A172 (cell line): Measurements from ENCODE around the gene ZFPM1. TPM values are rescaled to one million over a fixed set of nuclear protein-coding genes. Genes with fewer than 3 reads are reported as not detected.
"Not testable (repeated sequence)": the region's sequence is repeated elsewhere in the genome, so short reads cannot be mapped to it uniquely, and the experiment has no call there.

ENCODE experiments used
- DNase-seq: peaks from one replicate; pipeline ENCODE4 v3.0.0-alpha.2; 2015; ENCODE audit warnings: low spot score
- total RNA-seq: library from RNA; depleted of rRNA; stranded (reverse); fragments of >200 nt; shearing (Covaris generic); gene quantifications from 2 replicates; pipeline ENCODE4 v1.2.3, GENCODE V29; 2014; rRNA removed

The ZFPM1 gene
- 0.95 and 1.4 TPM in 2 replicates for total RNA-seq

- no peak for DNase-seq
Observed at GRCh38 chr16:88453217-88453531, at the start of gene ZFPM1. ZFPM1 (plus strand) TSS chr16:88453280; CDS start chr16:88453639, 359 bp downstream.

- DNase-seq: peak; percentile 40
Observed at GRCh38 chr16:88403794-88404581, 49.1 kb upstream of the ZFPM1 start.

DNA sequence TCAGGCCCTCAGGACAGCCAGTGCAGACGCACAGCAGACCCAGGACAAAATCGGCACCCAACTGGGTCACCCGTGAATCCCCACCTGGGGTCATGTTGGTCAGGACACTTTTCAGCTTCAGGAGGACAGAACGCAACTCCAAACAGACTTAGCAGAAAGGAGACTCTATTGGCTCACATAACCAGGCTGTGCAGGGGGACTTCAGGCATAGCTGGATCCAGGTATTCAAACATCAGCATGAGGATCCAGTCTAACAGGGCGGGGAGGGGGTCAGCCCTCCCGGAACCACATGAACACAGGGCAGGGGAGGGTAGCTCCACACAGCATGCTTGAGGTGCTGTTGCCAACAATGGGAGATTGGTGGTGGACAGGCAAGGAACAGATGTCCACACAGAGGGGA lies 48.3 kb upstream of the ZFPM1 start:
- DNase-seq: no peak

GRCh38 chr16:88405216-88406060 lies 47.6 kb upstream of the ZFPM1 start:
- DNase-seq: no peak

- no peak for DNase-seq
Observed at GRCh38 chr16:88406096-88407041, 46.7 kb upstream of the ZFPM1 start.

- DNase-seq: no peak
Observed at GRCh38 chr16:88407042-88407420, 46.0 kb upstream of the ZFPM1 start.

GRCh38 chr16:88407807-88408206 lies 45.3 kb upstream of the ZFPM1 start:
- no peak for DNase-seq

DNA sequence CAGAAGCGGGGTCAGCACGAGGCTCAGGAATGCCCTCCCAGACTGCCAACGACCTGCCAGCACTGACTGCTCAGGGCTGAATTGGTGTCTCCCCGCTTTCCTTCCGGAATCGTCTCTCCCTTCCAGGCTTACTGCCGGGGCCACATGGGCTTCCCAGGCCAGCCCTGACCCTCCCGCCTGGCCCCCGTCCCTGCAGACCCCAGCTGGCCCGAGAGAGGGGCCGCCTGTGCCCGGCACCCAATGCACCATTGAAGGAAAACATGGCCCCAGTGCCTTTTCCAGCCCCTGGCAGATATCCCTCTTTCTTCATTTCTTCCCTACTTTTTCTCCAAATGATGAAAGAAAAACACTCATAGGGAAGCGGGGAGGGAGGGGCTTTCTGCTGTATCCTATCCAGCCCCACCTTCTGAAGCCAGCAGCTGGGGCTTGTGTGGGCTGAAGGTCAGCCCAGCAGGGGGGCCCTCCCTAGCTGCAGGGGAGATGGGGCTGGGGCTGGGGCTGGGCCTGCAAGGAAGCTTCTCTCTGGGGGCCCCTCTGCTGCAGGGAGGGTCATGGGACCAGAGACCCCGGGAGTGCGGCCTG lies 44.4 kb upstream of the ZFPM1 start:
- no peak for DNase-seq

DNA sequence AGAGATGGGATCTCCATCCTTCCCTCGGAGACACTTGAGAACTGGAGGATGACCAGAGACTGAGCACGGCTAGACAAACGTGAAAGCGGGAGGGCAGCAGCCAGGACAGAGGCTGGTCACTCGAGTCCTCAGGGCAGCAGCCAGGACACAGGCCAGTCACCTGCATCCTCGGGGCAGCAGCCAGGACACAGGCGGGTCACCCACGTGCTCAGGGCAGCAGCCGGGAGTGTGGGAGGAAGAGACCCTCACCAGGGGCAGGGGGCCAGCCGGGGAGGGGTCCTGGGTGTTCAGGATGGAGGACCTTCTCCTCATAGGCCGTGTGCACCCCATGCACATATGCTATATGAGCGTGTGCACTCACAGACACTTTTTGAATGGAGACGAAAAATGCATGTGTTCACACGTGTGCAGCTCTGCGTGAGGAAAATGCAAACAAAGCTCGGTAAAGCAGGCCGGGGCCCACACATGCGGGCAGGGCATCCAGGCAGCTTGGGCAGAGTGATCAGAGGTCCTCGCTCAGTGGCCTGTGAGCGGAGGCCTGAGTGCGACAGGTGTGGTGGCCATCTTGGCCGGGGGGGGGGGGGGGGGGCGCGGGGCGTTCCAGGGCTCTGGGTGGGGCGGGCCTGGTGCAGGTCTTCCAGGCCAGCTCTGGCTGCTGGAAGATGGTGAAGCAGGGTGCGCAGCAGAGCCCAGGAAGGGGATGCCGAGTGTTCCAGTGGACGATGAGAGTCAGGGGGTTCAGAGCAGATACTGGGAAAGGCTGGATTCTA lies 43.6 kb upstream of the ZFPM1 start:
- no peak for DNase-seq

- DNase-seq: not testable (repeated sequence)
Observed at GRCh38 chr16:88410297-88410968, 42.6 kb upstream of the ZFPM1 start.

DNA sequence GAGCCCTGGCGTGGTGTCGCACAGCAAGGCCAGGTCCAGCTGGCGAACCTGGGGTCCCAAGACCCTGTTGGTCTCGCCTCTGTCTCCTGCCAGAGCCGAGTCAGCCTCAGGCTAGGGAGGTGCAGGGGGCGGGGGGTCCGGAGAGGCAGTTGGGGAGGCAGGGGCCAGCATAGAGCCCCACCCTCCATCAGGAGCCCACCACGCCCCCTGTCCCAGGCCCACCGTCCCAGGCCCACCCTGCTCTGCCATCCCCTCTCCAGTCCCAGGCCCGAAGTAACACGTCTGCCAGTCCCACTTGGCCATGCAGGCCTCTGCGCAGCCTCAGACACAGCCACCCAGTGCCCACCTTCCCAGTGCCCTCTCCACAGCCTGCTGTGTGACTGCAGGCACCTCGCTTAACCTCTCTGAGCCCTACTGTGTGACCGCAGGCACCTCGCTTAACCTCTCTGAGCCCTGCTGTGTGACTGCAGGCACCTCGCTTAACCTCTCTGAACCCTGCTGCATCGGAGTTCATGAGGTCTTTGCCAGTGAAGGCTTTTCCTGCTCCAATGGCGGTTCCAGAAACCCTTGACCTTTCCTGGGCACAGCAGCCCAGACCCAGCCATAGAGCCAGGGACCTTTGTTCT lies 41.0 kb upstream of the ZFPM1 start:
- DNase-seq: no peak

GRCh38 chr16:88412766-88413165 lies 40.3 kb upstream of the ZFPM1 start:
- no peak for DNase-seq

- DNase-seq: no peak
Observed at GRCh38 chr16:88413231-88413630, 39.8 kb upstream of the ZFPM1 start.

GRCh38 chr16:88413631-88414030 lies 39.4 kb upstream of the ZFPM1 start:
- no peak for DNase-seq

GRCh38 chr16:88414521-88415380 lies 38.3 kb upstream of the ZFPM1 start:
- no peak for DNase-seq

DNA sequence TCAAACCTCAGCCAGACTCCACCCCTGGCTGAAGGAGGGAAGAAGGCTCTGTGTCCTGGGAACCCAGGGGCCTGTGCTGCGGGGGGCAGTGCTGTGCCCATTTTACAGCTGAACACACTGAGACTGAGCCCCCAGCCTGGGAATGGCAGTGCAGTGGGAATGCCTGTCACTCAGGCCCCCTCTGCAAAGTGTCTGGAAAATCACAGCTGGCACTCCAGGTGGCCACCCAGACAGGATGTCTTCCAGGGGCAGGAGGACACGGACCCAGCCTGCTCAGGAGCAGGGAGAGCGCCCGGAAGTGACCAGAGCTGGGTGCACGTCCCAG lies 37.7 kb upstream of the ZFPM1 start:
- no peak for DNase-seq

DNA sequence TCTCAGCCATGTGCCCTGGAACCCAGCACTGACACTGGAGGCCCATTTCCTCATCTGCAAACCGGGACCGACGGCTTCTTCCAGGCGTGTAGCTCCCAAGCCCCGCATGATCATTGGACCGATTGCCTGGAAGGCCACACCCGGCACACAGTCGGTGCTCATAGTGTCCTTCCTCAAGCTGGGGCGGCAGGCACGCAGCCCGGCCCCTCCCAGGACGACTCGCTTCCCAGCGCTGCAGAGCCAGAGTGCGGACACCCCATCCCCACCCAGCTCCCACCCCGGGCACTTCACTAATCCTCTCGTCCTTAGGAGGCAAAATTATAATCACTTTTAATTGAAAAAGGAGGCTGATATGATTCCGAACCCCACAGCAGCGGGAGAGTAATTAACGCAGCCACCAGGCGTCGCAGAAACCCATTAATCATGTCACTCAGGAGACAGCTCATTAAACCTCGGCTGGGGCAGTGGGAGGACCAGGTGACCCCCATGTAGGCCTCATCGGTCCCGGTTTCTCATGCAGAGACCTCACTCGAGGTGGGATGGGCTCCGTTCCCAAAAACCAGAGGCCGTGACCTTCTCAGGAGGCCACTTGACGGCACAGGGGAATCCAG lies 37.3 kb upstream of the ZFPM1 start:
- no peak for DNase-seq

GRCh38 chr16:88416686-88417085 lies 36.4 kb upstream of the ZFPM1 start:
- no peak for DNase-seq
